GM12878 (cell line): ENCODE data around the gene EHD2. TPM values are rescaled to one million over a fixed set of nuclear protein-coding genes. Genes with fewer than 3 reads are reported as not detected.
"Not testable (repeated sequence)": the region's sequence is repeated elsewhere in the genome, so short reads cannot be mapped to it uniquely, and the experiment has no call there.

Source experiments
- ATAC-seq: fragments of 200-7000 bp; cut with Tn5 transposase; 3 replicates; pipeline ENCODE4 v1.9.1; 2020; ENCODE audit warnings: mild to moderate bottlenecking, moderate library complexity
- BruUV-seq: library from RNA; stranded (reverse); fragments of 400-500 nt; replicated peaks from 2 replicates; lab custom pipeline; 2021; lab: Mats Ljungman, UMichigan
- CTCF ChIA-PET: fragments of 300-600 bp; sonication (Branson Sonifier 250); formaldehyde crosslinking; extraction: SDS; loops from one replicate; lab custom pipeline; 2021; ENCODE audit warnings: inconsistent platforms; lab: Yijun Ruan, JAX
- POLR2A ChIA-PET: fragments of 350-600 bp; formaldehyde crosslinking; extraction: SDS; loops from one replicate; lab custom pipeline; 2021; ENCODE audit warnings: inconsistent platforms; lab: Charles Lee
- RAD21 ChIA-PET: fragments of 300-600 bp; sonication (Branson Sonifier 250); formaldehyde crosslinking; loops from one replicate; lab custom pipeline; 2023; ENCODE audit warnings: antibody characterized with exemption; ENCODE audit not compliant: unreplicated experiment; lab: Charles Lee
- SMC1A ChIA-PET: fragments of 300-600 bp; sonication (Branson Sonifier 250); formaldehyde crosslinking; loops from one replicate; lab custom pipeline; 2023; ENCODE audit not compliant: unreplicated experiment, uncharacterized antibody; lab: Charles Lee
- DNase-seq: peaks from one replicate; pipeline ENCODE4 v3.0.0-alpha.2; 2011; ENCODE audit warnings: low read depth, low spot score
- FAIRE-seq: peaks from 3 replicates; lab custom pipeline; 2011; peaks lifted over from hg19 to GRCh38; lab: Jason Lieb, UNC
- H2AFZ ChIP-seq: 2 replicates; pipeline ENCODE4 v1.6.0; 2011; ENCODE audit warnings: low read depth, low read length, control low read depth; ENCODE audit not compliant: control insufficient read depth
- H3K27ac ChIP-seq: 2 replicates; pipeline ENCODE4 v1.5.1; 2011; ENCODE audit warnings: control low read depth; ENCODE audit not compliant: control insufficient read depth, insufficient read depth
- H3K27me3 ChIP-seq, 2 experiments: replicated peaks in 1 of 2; 2 replicates each; pipeline versions ENCODE4 v1.6.0 to v1.6.1; 2011; ENCODE audit warnings: low read length in 1 of 2; ENCODE audit not compliant: control insufficient read depth in 2 of 2, insufficient read depth in 2 of 2
- H3K36me3 ChIP-seq, 2 experiments: 2 replicates each; pipeline ENCODE4 v1.5.1; 2011; ENCODE audit warnings: low read length in 1 of 2; ENCODE audit not compliant: control insufficient read depth in 2 of 2, insufficient read depth in 2 of 2
- H3K4me1 ChIP-seq: 2 replicates; pipeline ENCODE4 v1.6.1; 2011; ENCODE audit warnings: mild to moderate bottlenecking, low read length, moderate library complexity, mixed read lengths; ENCODE audit not compliant: control insufficient read depth, insufficient read depth
- H3K4me2 ChIP-seq: 2 replicates; pipeline ENCODE4 v1.6.0; 2011; ENCODE audit warnings: control low read depth; ENCODE audit not compliant: control insufficient read depth, insufficient read depth
- H3K4me3 ChIP-seq: fragments of 200-600 bp; sonication (generic); 2 replicates; pipeline ENCODE4 v1.5.1; 2016
- H3K79me2 ChIP-seq: 2 replicates; pipeline ENCODE4 v1.6.0; 2011; ENCODE audit warnings: low read length; ENCODE audit not compliant: control insufficient read depth, insufficient read depth
- H3K9ac ChIP-seq: 2 replicates; pipeline ENCODE4 v1.8.0; 2011; ENCODE audit warnings: low read length, control low read depth, mixed read lengths; ENCODE audit not compliant: control insufficient read depth, insufficient read depth
- H3K9me3 ChIP-seq: replicated peaks from 3 replicates; pipeline ENCODE4 v1.5.1; 2011; ENCODE audit warnings: mild to moderate bottlenecking, low read length; ENCODE audit not compliant: control insufficient read depth, insufficient read depth
- H4K20me1 ChIP-seq: 2 replicates; pipeline ENCODE4 v1.6.0; 2011; ENCODE audit not compliant: control insufficient read depth, insufficient read depth
- EGR1 ChIP-seq, 2 experiments: IDR thresholded peaks; 1 replicate in 1 of 2; 2 replicates in 1 of 2; pipeline ENCODE4 v1.6.1; 2011 to 2012; ENCODE audit warnings: low read depth in 2 of 2, low read length in 2 of 2, borderline replicate concordance in 1 of 2, mild to moderate bottlenecking in 1 of 2, moderate library complexity in 1 of 2
- SMARCA5 ChIP-seq: fragments of 450-650 bp; IDR thresholded peaks from 2 replicates; pipeline ENCODE4 v1.6.1; 2017; ENCODE audit warnings: mild to moderate bottlenecking
- in situ Hi-C: fragments of 300-500 bp; cut with MboI; formaldehyde crosslinking; loops from 9 replicates; pipeline ENCODE4 v1.14.3; 2018; ENCODE audit warnings: mixed read lengths
- intact Hi-C: fragments of 100-400 bp; cut with micrococcal nuclease; formaldehyde crosslinking; loops from one replicate; pipeline ENCODE4 v1.14.2; 2022; ENCODE audit not compliant: unreplicated experiment
- polyA plus RNA-seq, 11 experiments: library from polyadenylated mRNA; depleted of rRNA in 4 of 11; unstranded in 6 of 11; stranded (reverse) in 5 of 11; fragments of >200 nt; fragmentation: Nextera tagmentation in 4 of 11; fragmentation: Illumina TruSeq in 1 of 11; extraction: Ambion mirVana in 4 of 11; extraction: Trizol in 1 of 11; gene quantifications; 1 replicate in 1 of 11; 2 replicates in 10 of 11; pipeline versions ENCODE4 v1.2.1 to v1.2.3, GENCODE V29; 2011 to 2016; ENCODE audit warnings: inconsistent platforms in 2 of 11, missing spikeins in 2 of 11, low read depth in 1 of 11
- total RNA-seq, 4 experiments: library from RNA; depleted of rRNA in 3 of 4; stranded (reverse); fragments of >200 nt in 3 of 4; fragmentation: Illumina TruSeq in 1 of 4; extraction: Trizol in 1 of 4; gene quantifications; 2 replicates each; pipeline versions ENCODE4 v1.2.1 to v1.2.3, GENCODE V29; 2013 to 2021
- TF ChIP-seq, protein P1 (sequence below): fragments of 450-650 bp; formaldehyde crosslinking; IDR thresholded peaks from 2 replicates; pipeline ENCODE4 v1.5.0; 2022; ENCODE audit warnings: mild to moderate bottlenecking, missing genetic modification characterization

The EHD2 gene
- total and polyA plus RNA-seq, 10 of the 15 experiments (the other 5 are each of a cell fraction or from before 2014, with no cell fraction given), result 0.12 to 0.24 (median 0.23) TPM; not detected in 7

DNA sequence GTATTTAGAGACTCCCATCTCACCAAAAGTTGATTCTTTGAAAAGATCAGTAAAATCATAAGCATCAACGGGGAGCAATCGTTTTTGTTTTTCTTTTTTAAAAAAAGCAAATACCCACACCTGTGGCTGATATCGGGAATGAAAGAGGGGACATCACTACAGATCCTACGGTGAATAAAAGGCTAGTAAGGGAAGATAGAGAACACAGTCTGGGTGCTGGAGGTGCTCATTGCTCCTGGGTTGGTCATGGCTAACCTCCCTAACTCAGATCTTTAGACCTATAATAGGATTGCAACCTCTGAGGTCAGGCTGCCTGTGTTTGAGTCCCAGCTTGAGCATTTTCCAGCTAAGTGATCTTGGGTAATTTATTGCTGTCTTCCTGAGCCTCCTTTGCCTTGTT is 1.1 kb downstream of the EHD2 start (continued):
- TF ChIP-seq, protein P1, sequence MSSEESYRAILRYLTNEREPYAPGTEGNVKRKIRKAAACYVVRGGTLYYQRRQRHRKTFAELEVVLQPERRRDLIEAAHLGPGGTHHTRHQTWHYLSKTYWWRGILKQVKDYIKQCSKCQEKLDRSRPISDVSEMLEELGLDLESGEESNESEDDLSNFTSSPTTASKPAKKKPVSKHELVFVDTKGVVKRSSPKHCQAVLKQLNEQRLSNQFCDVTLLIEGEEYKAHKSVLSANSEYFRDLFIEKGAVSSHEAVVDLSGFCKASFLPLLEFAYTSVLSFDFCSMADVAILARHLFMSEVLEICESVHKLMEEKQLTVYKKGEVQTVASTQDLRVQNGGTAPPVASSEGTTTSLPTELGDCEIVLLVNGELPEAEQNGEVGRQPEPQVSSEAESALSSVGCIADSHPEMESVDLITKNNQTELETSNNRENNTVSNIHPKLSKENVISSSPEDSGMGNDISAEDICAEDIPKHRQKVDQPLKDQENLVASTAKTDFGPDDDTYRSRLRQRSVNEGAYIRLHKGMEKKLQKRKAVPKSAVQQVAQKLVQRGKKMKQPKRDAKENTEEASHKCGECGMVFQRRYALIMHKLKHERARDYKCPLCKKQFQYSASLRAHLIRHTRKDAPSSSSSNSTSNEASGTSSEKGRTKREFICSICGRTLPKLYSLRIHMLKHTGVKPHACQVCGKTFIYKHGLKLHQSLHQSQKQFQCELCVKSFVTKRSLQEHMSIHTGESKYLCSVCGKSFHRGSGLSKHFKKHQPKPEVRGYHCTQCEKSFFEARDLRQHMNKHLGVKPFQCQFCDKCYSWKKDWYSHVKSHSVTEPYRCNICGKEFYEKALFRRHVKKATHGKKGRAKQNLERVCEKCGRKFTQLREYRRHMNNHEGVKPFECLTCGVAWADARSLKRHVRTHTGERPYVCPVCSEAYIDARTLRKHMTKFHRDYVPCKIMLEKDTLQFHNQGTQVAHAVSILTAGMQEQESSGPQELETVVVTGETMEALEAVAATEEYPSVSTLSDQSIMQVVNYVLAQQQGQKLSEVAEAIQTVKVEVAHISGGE, result no peak
- TF ChIP-seq EGR1 (IDR thresholded peaks at IDR 0.05; ENCODE audit: borderline replicate concordance in 1 of 2, low read depth in 2 of 2, low read length in 2 of 2) (no peak), SMARCA5 (no peak)

DNA sequence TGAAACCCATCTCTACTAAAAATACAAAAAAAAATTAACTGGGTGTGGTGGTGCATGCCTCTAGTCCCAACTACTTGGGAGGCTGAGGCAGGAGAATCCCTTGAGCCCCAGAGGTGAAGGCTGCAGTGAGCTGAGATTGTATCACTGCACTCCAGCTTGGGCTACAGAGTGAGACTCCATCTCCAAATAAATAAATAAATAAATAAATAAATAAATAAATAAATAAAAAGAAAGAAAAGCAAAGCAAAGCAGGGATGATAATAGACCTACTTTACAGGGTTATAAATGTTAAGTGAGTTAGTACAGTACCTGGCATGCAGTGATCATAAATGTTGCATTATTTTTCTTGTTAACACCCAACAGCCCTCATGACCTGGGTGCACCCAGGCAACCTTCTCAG is 1.6 kb downstream of the EHD2 start:
- H3K4me1 ChIP-seq, H3K27ac ChIP-seq, BruUV-seq, H3K4me2 ChIP-seq, in situ Hi-C loops, H3K4me3 ChIP-seq, H3K9ac ChIP-seq, SMC1A ChIA-PET, DNase-seq, H4K20me1 ChIP-seq, ATAC-seq, RAD21 ChIA-PET, POLR2A ChIA-PET, H2AFZ ChIP-seq, FAIRE-seq, H3K9me3 ChIP-seq, intact Hi-C loops, H3K79me2 ChIP-seq, H3K36me3 ChIP-seq, H3K27me3 ChIP-seq: not testable (repeated sequence)
- CTCF ChIA-PET, result interaction anchor here (0.6 to 3.4 kb wide), 5 partner anchors 10 to 207 kb away, joined by 3 to 24 read pairs (median 3); no protein-coding TSS in a partner anchor
